ENCODE data around the gene COL16A1.

Gene COL16A1

GRCh38 chr1:31730336-31731048, 26.7 kb upstream of the COL16A1 start:
- Histone ChIP-seq H2AFZ (ENCODE audit: low read depth, low read length) (no peak overlapping the region), H3K27me3 (ENCODE audit: insufficient read depth, low read length, poor library complexity) (no peaks in the 10 kb centered on the region), H4K20me1 (ENCODE audit: insufficient read depth, low read length) (peaks cover 7% of the 10 kb centered on the region), H3K9me3 (ENCODE audit: insufficient read depth, low read length, severe bottlenecking) (no peaks in the 10 kb centered on the region), H3K4me1 (ENCODE audit: insufficient read depth, low read length) (no peaks in the 10 kb centered on the region), H3K4me2 (ENCODE audit: insufficient read depth, low read length) (no peak overlapping the region), H3K4me3 (ENCODE audit: low read depth in 1 of 2, low read length in 2 of 2) (no peak overlapping the region), H3K27ac (ENCODE audit: low read length) (no peak overlapping the region), H3K9ac (ENCODE audit: low read depth, low read length) (no peak overlapping the region), H3K79me2 (ENCODE audit: insufficient read depth, low read length) (no peaks in the 10 kb centered on the region), H3K36me3 (ENCODE audit: insufficient read depth, low read length) (no peaks in the 10 kb centered on the region)
- DNase-seq (no peak), ATAC-seq (ENCODE audit: insufficient read depth, low read depth) (no peak)
- TF ChIP-seq EZH2 (IDR thresholded peaks at IDR 0.05; ENCODE audit: borderline replicate concordance, low read depth, low read length, severe bottlenecking) = no peak
- no peak for TF ChIP-seq CTCF (IDR thresholded peaks at IDR 0.05; ENCODE audit: borderline replicate concordance, extremely low read depth, low read length, poor library complexity, severe bottlenecking)

GRCh38 chr1:31727849-31728248, 24.0 kb upstream of the COL16A1 start:
- ATAC-seq (ENCODE audit: insufficient read depth, low read depth) (no peak), DNase-seq (no peak)
- no peaks in the 10 kb centered on the region for H3K79me2 ChIP-seq (ENCODE audit: insufficient read depth, low read length)
- no peak overlapping the region for H3K4me2 ChIP-seq (ENCODE audit: insufficient read depth, low read length)
- no peaks in the 10 kb centered on the region for H3K27me3 ChIP-seq (ENCODE audit: insufficient read depth, low read length, poor library complexity)
- H3K9ac ChIP-seq (ENCODE audit: low read depth, low read length) = no peak overlapping the region
- no peaks in the 10 kb centered on the region for H3K4me1 ChIP-seq (ENCODE audit: insufficient read depth, low read length)
- no peak overlapping the region for H3K27ac ChIP-seq (ENCODE audit: low read length)
- TF ChIP-seq EZH2 (IDR thresholded peaks at IDR 0.05; ENCODE audit: borderline replicate concordance, low read depth, low read length, severe bottlenecking) = no peak
- no peak overlapping the region for H2AFZ ChIP-seq (ENCODE audit: low read depth, low read length)
- no peaks in the 10 kb centered on the region for H3K36me3 ChIP-seq (ENCODE audit: insufficient read depth, low read length)
- no peak overlapping the region for H3K4me3 ChIP-seq (ENCODE audit: low read depth in 1 of 2, low read length in 2 of 2)
- peaks cover 19% of the 10 kb centered on the region for H4K20me1 ChIP-seq (ENCODE audit: insufficient read depth, low read length)
- no peaks in the 10 kb centered on the region for H3K9me3 ChIP-seq (ENCODE audit: insufficient read depth, low read length, severe bottlenecking)

GRCh38 chr1:31727195-31727594, 23.4 kb upstream of the COL16A1 start:
- Histone ChIP-seq H3K27ac (ENCODE audit: low read length) (no peak overlapping the region), H3K4me1 (ENCODE audit: insufficient read depth, low read length) (no peaks in the 10 kb centered on the region), H3K36me3 (ENCODE audit: insufficient read depth, low read length) (no peaks in the 10 kb centered on the region), H3K79me2 (ENCODE audit: insufficient read depth, low read length) (no peaks in the 10 kb centered on the region), H3K9me3 (ENCODE audit: insufficient read depth, low read length, severe bottlenecking) (no peaks in the 10 kb centered on the region), H3K9ac (ENCODE audit: low read depth, low read length) (no peak overlapping the region), H3K27me3 (ENCODE audit: insufficient read depth, low read length, poor library complexity) (no peaks in the 10 kb centered on the region), H4K20me1 (ENCODE audit: insufficient read depth, low read length) (peaks cover 19% of the 10 kb centered on the region), H3K4me3 (ENCODE audit: low read depth in 1 of 2, low read length in 2 of 2) (no peak overlapping the region), H2AFZ (ENCODE audit: low read depth, low read length) (no peak overlapping the region), H3K4me2 (ENCODE audit: insufficient read depth, low read length) (no peak overlapping the region)
- no peak for TF ChIP-seq CTCF (IDR thresholded peaks at IDR 0.05; ENCODE audit: borderline replicate concordance, extremely low read depth, low read length, poor library complexity, severe bottlenecking)
- TF ChIP-seq EZH2 (IDR thresholded peaks at IDR 0.05; ENCODE audit: borderline replicate concordance, low read depth, low read length, severe bottlenecking) = no peak
- DNase-seq = no peak
- ATAC-seq (ENCODE audit: insufficient read depth, low read depth) = no peak

- Histone ChIP-seq H4K20me1 (ENCODE audit: insufficient read depth, low read length) (peaks cover 19% of the 10 kb centered on the region), H3K9me3 (ENCODE audit: insufficient read depth, low read length, severe bottlenecking) (no peaks in the 10 kb centered on the region), H2AFZ (ENCODE audit: low read depth, low read length) (no peak overlapping the region), H3K4me1 (ENCODE audit: insufficient read depth, low read length) (no peaks in the 10 kb centered on the region), H3K27me3 (ENCODE audit: insufficient read depth, low read length, poor library complexity) (no peaks in the 10 kb centered on the region), H3K27ac (ENCODE audit: low read length) (no peak overlapping the region), H3K36me3 (ENCODE audit: insufficient read depth, low read length) (no peaks in the 10 kb centered on the region), H3K79me2 (ENCODE audit: insufficient read depth, low read length) (no peaks in the 10 kb centered on the region), H3K4me2 (ENCODE audit: insufficient read depth, low read length) (no peak overlapping the region), H3K9ac (ENCODE audit: low read depth, low read length) (no peak overlapping the region), H3K4me3 (ENCODE audit: low read depth in 1 of 2, low read length in 2 of 2) (no peak overlapping the region)
- ATAC-seq (ENCODE audit: insufficient read depth, low read depth) = no peak
- no peak for DNase-seq
- no peak for TF ChIP-seq CTCF (IDR thresholded peaks at IDR 0.05; ENCODE audit: borderline replicate concordance, extremely low read depth, low read length, poor library complexity, severe bottlenecking)
- no peak for TF ChIP-seq EZH2 (IDR thresholded peaks at IDR 0.05; ENCODE audit: borderline replicate concordance, low read depth, low read length, severe bottlenecking)
Measured at GRCh38 chr1:31726715-31727114, 22.9 kb upstream of the COL16A1 start.
